ENCODE measurements around the gene PROK1.

DNA sequence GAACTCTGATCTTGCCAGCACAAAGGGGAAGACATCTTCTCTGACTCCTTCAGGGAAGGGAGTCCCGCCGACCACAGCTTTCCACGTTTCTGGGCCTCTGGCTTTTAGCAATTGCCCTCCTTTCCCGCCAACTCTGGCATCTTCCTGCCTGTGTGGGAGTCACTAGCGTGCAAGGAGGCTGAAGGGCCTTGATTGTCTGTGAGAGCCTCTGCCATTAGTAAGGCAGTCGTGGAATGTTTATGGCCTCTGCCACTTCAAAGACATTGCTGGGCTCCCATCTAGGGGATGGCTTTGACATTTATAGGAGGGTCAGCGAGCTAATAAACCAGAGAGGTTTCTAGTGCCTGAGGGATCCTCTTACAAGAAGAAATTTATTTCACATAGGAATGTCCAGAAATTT lies 14.3 kb upstream of the PROK1 start:
- TF ChIP-seq, protein P1, sequence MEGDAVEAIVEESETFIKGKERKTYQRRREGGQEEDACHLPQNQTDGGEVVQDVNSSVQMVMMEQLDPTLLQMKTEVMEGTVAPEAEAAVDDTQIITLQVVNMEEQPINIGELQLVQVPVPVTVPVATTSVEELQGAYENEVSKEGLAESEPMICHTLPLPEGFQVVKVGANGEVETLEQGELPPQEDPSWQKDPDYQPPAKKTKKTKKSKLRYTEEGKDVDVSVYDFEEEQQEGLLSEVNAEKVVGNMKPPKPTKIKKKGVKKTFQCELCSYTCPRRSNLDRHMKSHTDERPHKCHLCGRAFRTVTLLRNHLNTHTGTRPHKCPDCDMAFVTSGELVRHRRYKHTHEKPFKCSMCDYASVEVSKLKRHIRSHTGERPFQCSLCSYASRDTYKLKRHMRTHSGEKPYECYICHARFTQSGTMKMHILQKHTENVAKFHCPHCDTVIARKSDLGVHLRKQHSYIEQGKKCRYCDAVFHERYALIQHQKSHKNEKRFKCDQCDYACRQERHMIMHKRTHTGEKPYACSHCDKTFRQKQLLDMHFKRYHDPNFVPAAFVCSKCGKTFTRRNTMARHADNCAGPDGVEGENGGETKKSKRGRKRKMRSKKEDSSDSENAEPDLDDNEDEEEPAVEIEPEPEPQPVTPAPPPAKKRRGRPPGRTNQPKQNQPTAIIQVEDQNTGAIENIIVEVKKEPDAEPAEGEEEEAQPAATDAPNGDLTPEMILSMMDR (IDR thresholded peaks at IDR 0.05), result no peak
- TF ChIP-seq POLR2AphosphoS5 (IDR thresholded peaks at IDR 0.05) (no peak), POLR2A (IDR thresholded peaks at IDR 0.05) (no peak), EP300 (IDR thresholded peaks at IDR 0.05) (no peak)
